Brain microvascular endothelial cell (primary cell): ENCODE data around the gene BICRA.
"Not testable (repeated sequence)": the region's sequence is repeated elsewhere in the genome, so short reads cannot be mapped to it uniquely, and the experiment has no call there.

Experiments
- DNase-seq: peaks from one replicate; pipeline ENCODE4 v3.0.0-alpha.2; 2020
- H3K27ac ChIP-seq: fragments of 250-450 bp; sonication (Bioruptor Pico); 2 replicates; pipeline ENCODE4 v1.5.1; 2020; ENCODE audit warnings: mild to moderate bottlenecking, moderate library complexity
- H3K27me3 ChIP-seq: fragments of 250-450 bp; sonication (Bioruptor Pico); replicated peaks from 2 replicates; pipeline ENCODE4 v1.5.1; 2020; ENCODE audit warnings: mild to moderate bottlenecking
- H3K36me3 ChIP-seq: fragments of 250-450 bp; sonication (Bioruptor Pico); replicated peaks from 2 replicates; pipeline ENCODE4 v1.5.1; 2020; ENCODE audit warnings: mild to moderate bottlenecking
- H3K4me3 ChIP-seq: 2 replicates; pipeline ENCODE4 v1.5.1; 2011; ENCODE audit warnings: low read depth, mild to moderate bottlenecking, control low read depth, low read length, moderate library complexity
- in situ Hi-C: cut with HindIII; loops from 2 replicates; pipeline ENCODE4 v1.10.0; 2017; ENCODE audit warnings: low sequenced_read_pairs, low pct_ligation_motif_present
- TF ChIP-seq, protein P1 (sequence below): IDR thresholded peaks from 2 replicates; pipeline ENCODE4 v1.5.1; 2011; ENCODE audit warnings: low read depth, mild to moderate bottlenecking, moderate library complexity, low read length, control low read depth, inconsistent platforms; ENCODE audit errors: missing control alignments

BICRA gene

GRCh38 chr19:47716270-47716937 lies 107.5 kb downstream of the BICRA start:
- H3K36me3 ChIP-seq: peaks cover 26% of the 10 kb centered on the region
- no peak overlapping the region for H3K4me3 ChIP-seq
- in situ Hi-C loops: no loop called here
- no peak for DNase-seq
- no peaks in the 10 kb centered on the region for H3K27me3 ChIP-seq
- H3K27ac ChIP-seq: no peak overlapping the region
- TF ChIP-seq, protein P1, sequence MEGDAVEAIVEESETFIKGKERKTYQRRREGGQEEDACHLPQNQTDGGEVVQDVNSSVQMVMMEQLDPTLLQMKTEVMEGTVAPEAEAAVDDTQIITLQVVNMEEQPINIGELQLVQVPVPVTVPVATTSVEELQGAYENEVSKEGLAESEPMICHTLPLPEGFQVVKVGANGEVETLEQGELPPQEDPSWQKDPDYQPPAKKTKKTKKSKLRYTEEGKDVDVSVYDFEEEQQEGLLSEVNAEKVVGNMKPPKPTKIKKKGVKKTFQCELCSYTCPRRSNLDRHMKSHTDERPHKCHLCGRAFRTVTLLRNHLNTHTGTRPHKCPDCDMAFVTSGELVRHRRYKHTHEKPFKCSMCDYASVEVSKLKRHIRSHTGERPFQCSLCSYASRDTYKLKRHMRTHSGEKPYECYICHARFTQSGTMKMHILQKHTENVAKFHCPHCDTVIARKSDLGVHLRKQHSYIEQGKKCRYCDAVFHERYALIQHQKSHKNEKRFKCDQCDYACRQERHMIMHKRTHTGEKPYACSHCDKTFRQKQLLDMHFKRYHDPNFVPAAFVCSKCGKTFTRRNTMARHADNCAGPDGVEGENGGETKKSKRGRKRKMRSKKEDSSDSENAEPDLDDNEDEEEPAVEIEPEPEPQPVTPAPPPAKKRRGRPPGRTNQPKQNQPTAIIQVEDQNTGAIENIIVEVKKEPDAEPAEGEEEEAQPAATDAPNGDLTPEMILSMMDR: no peak

DNA sequence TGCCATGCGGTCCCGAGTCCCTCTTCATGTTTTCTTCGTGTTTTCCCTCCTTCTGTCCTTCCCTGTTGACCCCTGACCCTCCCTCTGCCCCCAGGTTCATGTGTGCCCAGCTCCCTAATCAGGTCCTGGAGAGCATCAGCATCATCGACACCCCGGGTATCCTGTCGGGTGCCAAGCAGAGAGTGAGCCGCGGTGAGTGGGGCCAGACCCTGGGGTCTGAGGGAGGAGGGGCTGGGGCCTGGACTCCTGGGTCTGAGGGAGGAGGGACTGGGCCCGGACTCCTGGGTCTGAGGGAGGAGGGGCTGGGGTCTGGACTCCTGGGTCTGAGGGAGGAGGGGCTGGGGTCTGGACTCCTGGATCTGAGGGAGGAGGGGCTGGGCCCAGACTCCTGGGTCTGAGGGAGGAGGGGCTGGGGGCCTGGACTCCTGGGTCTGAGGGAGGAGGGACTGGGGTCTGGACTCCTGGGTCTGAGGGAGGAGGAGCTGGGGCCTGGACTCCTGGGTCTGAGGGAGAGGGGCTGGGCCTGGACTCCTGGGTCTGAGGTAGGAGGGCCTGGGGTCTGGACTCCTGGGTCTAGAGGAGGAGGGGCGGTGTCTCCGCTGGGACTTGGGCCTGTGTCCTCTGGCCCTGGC lies 109.6 kb downstream of the BICRA start:
- in situ Hi-C loops: not testable (repeated sequence)

DNA sequence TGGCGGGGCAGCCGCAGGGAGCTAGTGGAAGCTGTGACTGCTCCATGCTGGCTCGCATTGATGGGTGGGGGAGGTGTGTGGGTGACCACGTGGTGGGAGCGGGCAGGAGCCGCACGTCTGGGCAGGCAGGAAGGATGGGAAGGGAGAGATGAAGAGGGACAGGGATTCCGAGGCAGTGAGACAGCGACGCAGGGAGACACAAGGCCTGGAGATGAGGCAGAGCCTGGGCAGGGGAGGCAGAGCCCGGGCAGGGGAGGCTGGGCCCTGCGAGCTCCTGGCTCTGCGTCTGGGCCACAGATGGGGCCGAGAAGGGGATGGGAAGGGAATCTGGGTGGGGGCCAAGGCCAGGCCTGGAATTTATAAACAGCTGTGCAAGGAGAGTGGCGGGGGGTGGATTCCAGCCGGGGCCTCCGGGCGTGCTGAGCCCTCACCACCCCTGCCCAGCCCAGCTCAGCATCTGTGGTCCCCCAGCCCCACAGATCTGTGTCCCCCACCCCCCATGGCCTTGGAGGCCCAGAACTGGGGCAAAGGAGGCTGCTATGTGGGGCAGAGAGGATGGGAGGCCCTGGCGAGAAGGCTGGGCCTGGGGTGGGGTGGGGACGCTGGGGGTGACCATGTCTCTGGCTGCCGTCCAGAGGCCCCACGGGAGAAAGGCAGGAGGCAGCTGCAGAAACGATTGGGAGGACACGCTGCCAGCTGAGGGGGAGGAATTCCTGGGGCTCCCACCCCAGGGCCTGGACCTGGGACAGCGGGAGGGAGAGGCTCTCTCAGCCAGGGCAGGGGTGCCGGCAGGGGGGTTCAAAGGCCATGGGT lies 110.3 kb downstream of the BICRA start:
- Histone ChIP-seq H3K4me3 (peak overlapping the region; percentile 27), H3K27me3 (no peaks in the 10 kb centered on the region), H3K27ac (peak overlapping the region; percentile 75), H3K36me3 (peaks cover 35% of the 10 kb centered on the region)
- DNase-seq: peak; percentile 85
- TF ChIP-seq, protein P1: no peak
- in situ Hi-C loops: no loop called here

More for the DNA sequence above, 109.6 kb downstream of the BICRA start:
- not testable (repeated sequence) for H3K4me3 ChIP-seq, H3K27me3 ChIP-seq, DNase-seq
- H3K36me3 ChIP-seq: peaks cover 32% of the 10 kb centered on the region
- peak overlapping the region; percentile 75 for H3K27ac ChIP-seq

DNA sequence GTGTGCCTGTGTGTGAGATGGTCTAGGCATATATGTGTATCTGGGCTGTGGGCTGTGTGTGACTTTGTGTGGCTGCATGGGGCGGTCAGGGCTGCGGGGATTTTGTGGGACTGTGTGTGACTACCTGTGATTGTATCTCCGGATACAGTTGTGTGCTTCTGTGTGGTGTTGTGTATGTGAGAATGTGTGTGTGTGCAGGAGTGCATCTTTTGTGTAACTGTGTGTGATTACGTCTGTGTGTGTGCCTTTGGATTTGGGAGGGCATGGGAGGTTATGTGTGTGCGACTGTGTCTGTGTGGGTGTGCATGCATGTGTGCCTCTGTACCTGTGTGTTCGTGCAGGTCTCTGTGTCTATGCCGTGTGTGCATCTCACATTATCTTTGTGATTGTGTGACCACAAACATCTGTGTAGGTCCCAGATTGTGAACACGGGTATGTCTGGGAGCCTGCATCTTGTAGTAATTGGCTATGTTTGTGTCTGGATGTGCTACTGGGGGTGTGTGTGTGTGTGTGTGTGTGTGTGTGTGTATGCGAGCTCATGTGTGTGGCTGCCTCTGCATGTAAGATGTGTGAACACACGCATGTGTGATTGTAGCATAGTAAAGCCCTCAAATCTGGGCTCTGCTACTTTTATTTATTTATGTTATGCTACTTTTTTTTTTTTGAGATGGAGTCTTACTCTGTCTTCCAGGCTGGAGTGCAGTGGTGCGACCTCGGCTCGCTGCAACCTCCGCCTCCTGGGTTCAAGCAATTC lies 111.9 kb downstream of the BICRA start:
- DNase-seq: no peak
- H3K36me3 ChIP-seq: peaks cover 39% of the 10 kb centered on the region
- no peak overlapping the region for H3K27ac ChIP-seq
- H3K27me3 ChIP-seq: no peaks in the 10 kb centered on the region
- H3K4me3 ChIP-seq: no peak overlapping the region
- in situ Hi-C loops: no loop called here
- TF ChIP-seq, protein P1: no peak

DNA sequence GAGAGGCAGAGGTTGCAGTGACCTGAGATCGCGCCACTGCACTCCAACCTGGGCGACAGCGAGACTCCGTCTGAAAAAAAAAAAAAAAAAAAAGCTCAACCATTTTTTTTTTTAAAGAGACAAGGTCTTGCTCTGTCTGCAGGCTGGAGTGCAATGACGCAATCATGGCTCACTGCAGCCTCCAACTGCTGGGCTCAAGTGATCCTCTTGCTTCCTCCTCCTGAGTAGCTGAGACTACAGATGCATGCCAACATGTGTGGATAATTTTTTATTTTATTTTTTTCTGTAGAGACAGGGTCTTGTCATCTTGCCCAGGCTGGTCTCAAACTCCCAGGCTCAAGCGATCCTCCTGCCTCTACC lies 114.6 kb downstream of the BICRA start:
- in situ Hi-C loops: no loop called here
- Histone ChIP-seq H3K36me3 (peaks cover 51% of the 10 kb centered on the region), H3K27me3 (no peaks in the 10 kb centered on the region), H3K4me3 (peak overlapping the region; percentile 22), H3K27ac (peak overlapping the region; percentile 73)
- TF ChIP-seq, protein P1: no peak
- peak; percentile 88 for DNase-seq
